Astrocyte (in vitro differentiated cells and primary cell): ENCODE measurements around the gene TRPM3. TPM values are rescaled to one million over a fixed set of nuclear protein-coding genes. Genes with fewer than 3 reads are reported as not detected.

Source experiments
- DNase-seq: peaks from one replicate; pipeline ENCODE4 v3.0.0-alpha.2; 2010; ENCODE audit warnings: low read depth
- FAIRE-seq: peaks from 2 replicates; lab custom pipeline; 2011; peaks lifted over from hg19 to GRCh38; lab: Jason Lieb, UNC
- H2AFZ ChIP-seq: 2 replicates; pipeline ENCODE4 v1.6.0; 2012; ENCODE audit warnings: low read depth, low read length, inconsistent platforms
- H3K27ac ChIP-seq: 2 replicates; pipeline ENCODE4 v1.5.1; 2011; ENCODE audit warnings: low read depth, low read length, inconsistent platforms
- H3K27me3 ChIP-seq: 2 replicates; pipeline ENCODE4 v1.6.0; 2011; ENCODE audit warnings: low read length, inconsistent platforms; ENCODE audit not compliant: insufficient read depth
- H3K36me3 ChIP-seq: 2 replicates; pipeline ENCODE4 v1.5.1; 2011; ENCODE audit warnings: low read length, inconsistent platforms; ENCODE audit not compliant: insufficient read depth
- H3K4me1 ChIP-seq: 2 replicates; pipeline ENCODE4 v1.5.1; 2011; ENCODE audit warnings: low read length, inconsistent platforms; ENCODE audit not compliant: insufficient read depth
- H3K4me2 ChIP-seq: 2 replicates; pipeline ENCODE4 v1.6.0; 2012; ENCODE audit warnings: low read length, inconsistent platforms
- H3K4me3 ChIP-seq: 2 replicates; pipeline ENCODE4 v1.5.1; 2011; ENCODE audit warnings: low read depth, mild to moderate bottlenecking, low read length, inconsistent platforms; ENCODE audit not compliant: insufficient read depth
- H3K79me2 ChIP-seq: 2 replicates; pipeline ENCODE4 v1.6.0; 2012; ENCODE audit warnings: mild to moderate bottlenecking, low read length, inconsistent platforms; ENCODE audit not compliant: insufficient read depth
- H3K9ac ChIP-seq: 2 replicates; pipeline ENCODE4 v1.6.0; 2012; ENCODE audit warnings: mild to moderate bottlenecking, low read length, inconsistent platforms
- H3K9me3 ChIP-seq: 2 replicates; pipeline ENCODE4 v1.5.1; 2012; ENCODE audit warnings: low read depth, mild to moderate bottlenecking, low read length, inconsistent platforms; ENCODE audit not compliant: insufficient read depth
- H4K20me1 ChIP-seq: 2 replicates; pipeline ENCODE4 v1.6.0; 2012; ENCODE audit warnings: low read length, inconsistent platforms; ENCODE audit not compliant: insufficient read depth
- H3K27ac Mint-ChIP-seq: one replicate; pipeline ENCODE4 v1.8.0; 2021; ENCODE audit warnings: mild to moderate bottlenecking, mixed read lengths; ENCODE audit not compliant: unreplicated experiment
- H3K27me3 Mint-ChIP-seq: one replicate; pipeline ENCODE4 v1.8.0; 2021; ENCODE audit warnings: low read depth, mixed read lengths; ENCODE audit not compliant: unreplicated experiment
- H3K36me3 Mint-ChIP-seq: one replicate; pipeline ENCODE4 v1.8.0; 2021; ENCODE audit warnings: low read depth, mixed read lengths; ENCODE audit not compliant: unreplicated experiment
- H3K4me1 Mint-ChIP-seq: one replicate; pipeline ENCODE4 v1.8.0; 2021; ENCODE audit warnings: low read depth, mixed read lengths; ENCODE audit not compliant: unreplicated experiment
- H3K4me3 Mint-ChIP-seq: one replicate; pipeline ENCODE4 v1.8.0; 2021; ENCODE audit warnings: mild to moderate bottlenecking, moderate library complexity, mixed read lengths; ENCODE audit not compliant: unreplicated experiment
- H3K9me3 Mint-ChIP-seq: one replicate; pipeline ENCODE4 v1.8.0; 2021; ENCODE audit warnings: mild to moderate bottlenecking, mixed read lengths; ENCODE audit not compliant: unreplicated experiment
- EZH2 ChIP-seq: IDR thresholded peaks from 2 replicates; pipeline ENCODE4 v1.6.1; 2012; ENCODE audit warnings: mild to moderate bottlenecking, low read length, inconsistent platforms; ENCODE audit not compliant: insufficient read depth
- total RNA-seq: library from RNA; stranded (reverse); gene quantifications from 2 replicates; pipeline ENCODE4 v1.2.1, GENCODE V29; 2021
- TF ChIP-seq, protein P1 (sequence below): IDR thresholded peaks from 2 replicates; pipeline ENCODE4 v1.5.1; 2011; ENCODE audit warnings: low read depth, mild to moderate bottlenecking, inconsistent platforms, low read length, moderate library complexity; ENCODE audit not compliant: insufficient read depth

TRPM3 gene
- total RNA-seq, 1 donor from 2014 or later, result 0.14 TPM

DNA sequence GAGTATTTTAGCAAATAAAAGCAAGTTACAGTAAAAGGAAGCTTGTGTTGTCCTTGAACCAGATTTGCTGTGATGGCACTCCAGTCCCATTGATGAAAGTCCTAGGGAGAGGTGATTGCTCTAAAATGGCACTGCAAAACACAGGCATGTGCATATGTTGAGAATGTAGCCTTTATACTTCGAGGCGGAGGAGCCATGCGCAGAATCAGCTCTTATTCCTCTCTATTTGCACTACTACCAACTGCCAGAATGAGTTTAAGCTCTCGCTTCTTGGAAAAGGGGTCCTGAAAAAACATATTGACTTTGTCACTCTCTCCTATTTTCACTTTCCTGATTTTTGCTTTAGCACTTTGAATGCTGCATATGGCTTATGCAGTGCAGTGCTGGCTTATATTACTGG lies 429.0 kb downstream of the TRPM3 start:
- H3K4me1 Mint-ChIP-seq, result no peaks in the 10 kb centered on the region
- no peaks in the 10 kb centered on the region for H3K27me3 Mint-ChIP-seq
- no peak overlapping the region for H3K4me2 ChIP-seq

DNA sequence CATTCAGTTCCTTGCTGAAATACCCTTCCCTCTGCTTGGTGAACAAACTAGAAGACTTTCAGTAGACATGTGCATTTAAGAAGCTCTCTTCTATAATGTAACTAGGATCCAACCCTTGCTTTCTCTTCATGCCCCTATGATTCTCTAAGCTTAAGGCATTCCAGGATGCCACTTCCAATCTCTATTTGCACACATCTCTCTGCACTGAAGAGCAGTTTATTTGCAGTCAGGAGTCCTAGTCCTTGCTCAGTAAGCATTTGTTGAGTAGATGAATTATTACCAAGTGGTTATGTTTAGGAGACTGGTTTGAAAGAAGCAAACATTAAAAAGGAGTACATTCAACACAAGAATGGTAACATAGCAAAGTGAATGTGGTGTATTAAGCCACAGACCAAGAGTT lies 432.7 kb downstream of the TRPM3 start:
- H4K20me1 ChIP-seq, result no peaks in the 10 kb centered on the region
- H2AFZ ChIP-seq, result no peak overlapping the region
- H3K4me1 Mint-ChIP-seq, result no peaks in the 10 kb centered on the region
- no peak for FAIRE-seq
- no peaks in the 10 kb centered on the region for H3K27me3 Mint-ChIP-seq
- DNase-seq, result no peak
- H3K79me2 ChIP-seq, result no peaks in the 10 kb centered on the region
- H3K9ac ChIP-seq, result no peak overlapping the region
- no peaks in the 10 kb centered on the region for H3K36me3 ChIP-seq
- no peak overlapping the region for H3K4me3 ChIP-seq
- H3K27ac Mint-ChIP-seq, result no peak overlapping the region
- no peak overlapping the region for H3K4me3 Mint-ChIP-seq
- TF ChIP-seq, protein P1, sequence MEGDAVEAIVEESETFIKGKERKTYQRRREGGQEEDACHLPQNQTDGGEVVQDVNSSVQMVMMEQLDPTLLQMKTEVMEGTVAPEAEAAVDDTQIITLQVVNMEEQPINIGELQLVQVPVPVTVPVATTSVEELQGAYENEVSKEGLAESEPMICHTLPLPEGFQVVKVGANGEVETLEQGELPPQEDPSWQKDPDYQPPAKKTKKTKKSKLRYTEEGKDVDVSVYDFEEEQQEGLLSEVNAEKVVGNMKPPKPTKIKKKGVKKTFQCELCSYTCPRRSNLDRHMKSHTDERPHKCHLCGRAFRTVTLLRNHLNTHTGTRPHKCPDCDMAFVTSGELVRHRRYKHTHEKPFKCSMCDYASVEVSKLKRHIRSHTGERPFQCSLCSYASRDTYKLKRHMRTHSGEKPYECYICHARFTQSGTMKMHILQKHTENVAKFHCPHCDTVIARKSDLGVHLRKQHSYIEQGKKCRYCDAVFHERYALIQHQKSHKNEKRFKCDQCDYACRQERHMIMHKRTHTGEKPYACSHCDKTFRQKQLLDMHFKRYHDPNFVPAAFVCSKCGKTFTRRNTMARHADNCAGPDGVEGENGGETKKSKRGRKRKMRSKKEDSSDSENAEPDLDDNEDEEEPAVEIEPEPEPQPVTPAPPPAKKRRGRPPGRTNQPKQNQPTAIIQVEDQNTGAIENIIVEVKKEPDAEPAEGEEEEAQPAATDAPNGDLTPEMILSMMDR, result no peak
- no peak for TF ChIP-seq EZH2
- H3K27me3 ChIP-seq, result no peaks in the 10 kb centered on the region
- H3K4me2 ChIP-seq, result no peak overlapping the region
- H3K36me3 Mint-ChIP-seq, result no peaks in the 10 kb centered on the region
- no peak overlapping the region for H3K27ac ChIP-seq
- H3K9me3 Mint-ChIP-seq, result no peaks in the 10 kb centered on the region
- H3K4me1 ChIP-seq, result no peaks in the 10 kb centered on the region
- no peaks in the 10 kb centered on the region for H3K9me3 ChIP-seq

More for the DNA sequence above, 429.0 kb downstream of the TRPM3 start:
- Mint-ChIP-seq H3K9me3 (no peaks in the 10 kb centered on the region), H3K27ac (no peak overlapping the region), H3K36me3 (no peaks in the 10 kb centered on the region), H3K4me3 (no peak overlapping the region)
- H2AFZ ChIP-seq, result no peak overlapping the region
- no peak overlapping the region for H3K9ac ChIP-seq
- no peak overlapping the region for H3K4me3 ChIP-seq
- no peaks in the 10 kb centered on the region for H4K20me1 ChIP-seq
- TF ChIP-seq, protein P1, result no peak
- no peak for TF ChIP-seq EZH2
- no peaks in the 10 kb centered on the region for H3K36me3 ChIP-seq
- H3K79me2 ChIP-seq, result no peaks in the 10 kb centered on the region
- H3K9me3 ChIP-seq, result no peaks in the 10 kb centered on the region
- DNase-seq, result no peak
- H3K4me1 ChIP-seq, result no peaks in the 10 kb centered on the region
- FAIRE-seq, result no peak
- no peaks in the 10 kb centered on the region for H3K27me3 ChIP-seq
- H3K27ac ChIP-seq, result no peak overlapping the region

DNA sequence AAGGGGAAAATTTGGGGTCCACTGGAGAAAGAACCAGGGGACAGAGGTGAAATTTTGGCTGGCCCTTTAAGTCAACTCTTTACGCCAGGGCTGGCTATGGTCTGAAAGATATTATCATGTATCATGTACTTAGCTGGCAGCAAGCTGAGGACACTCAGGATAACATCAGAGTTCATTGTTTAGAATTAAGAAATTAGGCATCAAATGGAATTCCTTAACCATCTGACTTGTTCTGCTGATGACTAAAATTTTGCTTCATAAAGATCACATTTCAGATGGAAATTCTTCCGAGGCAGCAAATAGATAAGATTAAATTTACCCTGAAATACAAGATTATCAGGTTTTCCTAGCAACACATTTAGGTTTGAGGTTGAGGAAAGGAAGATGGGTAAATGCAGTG lies 437.6 kb downstream of the TRPM3 start:
- H3K4me2 ChIP-seq, result no peak overlapping the region
- H4K20me1 ChIP-seq, result no peaks in the 10 kb centered on the region
- no peaks in the 10 kb centered on the region for H3K79me2 ChIP-seq
- no peak overlapping the region for H2AFZ ChIP-seq
- no peaks in the 10 kb centered on the region for H3K9me3 Mint-ChIP-seq
- no peaks in the 10 kb centered on the region for H3K36me3 ChIP-seq
- H3K27me3 Mint-ChIP-seq, result no peaks in the 10 kb centered on the region
- H3K36me3 Mint-ChIP-seq, result no peaks in the 10 kb centered on the region
- H3K27ac Mint-ChIP-seq, result no peak overlapping the region
- no peak overlapping the region for H3K9ac ChIP-seq
- no peak for DNase-seq
- H3K4me1 Mint-ChIP-seq, result no peaks in the 10 kb centered on the region
- no peaks in the 10 kb centered on the region for H3K9me3 ChIP-seq
- H3K4me3 ChIP-seq, result no peak overlapping the region
- H3K4me1 ChIP-seq, result no peaks in the 10 kb centered on the region
- no peak overlapping the region for H3K4me3 Mint-ChIP-seq
- no peak overlapping the region for H3K27ac ChIP-seq
- no peak for FAIRE-seq
- TF ChIP-seq EZH2, result no peak
- TF ChIP-seq, protein P1, result no peak
- H3K27me3 ChIP-seq, result no peaks in the 10 kb centered on the region
